Measurements from ENCODE around the gene IRAK1.

The IRAK1 gene

DNA sequence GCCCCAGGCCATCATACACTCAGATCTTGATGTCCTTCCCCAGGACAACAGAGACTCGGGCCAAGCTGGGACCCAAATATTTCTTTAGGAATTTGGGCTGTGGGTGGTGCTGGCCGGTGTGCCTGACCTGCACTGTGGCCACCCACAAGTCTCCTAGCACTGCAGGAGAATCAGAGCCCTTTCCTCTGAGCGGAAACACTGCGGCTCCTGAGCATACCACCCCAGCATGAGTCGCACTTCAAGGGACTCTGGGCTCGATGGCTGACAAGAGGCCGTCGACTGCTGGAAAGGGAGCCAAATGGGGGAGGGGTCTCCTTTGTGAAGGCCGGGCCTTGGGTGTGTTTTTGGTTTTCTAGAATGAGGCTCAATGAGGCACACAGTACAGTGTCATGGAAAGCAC is 13.0 kb upstream of the IRAK1 start:
- TF ChIP-seq BACH2 (CRISPR knock-in tag; IDR thresholded peaks at IDR 0.05; ENCODE audit: borderline replicate concordance) (no peak), ZNF565 (CRISPR knock-in tag; conservative IDR thresholded peaks at IDR 0.05; ENCODE audit: low read depth) (no peak), PPARA (CRISPR knock-in tag; IDR thresholded peaks at IDR 0.05; ENCODE audit: borderline replicate concordance) (no peak), SNAI2 (CRISPR knock-in tag; IDR thresholded peaks at IDR 0.05) (no peak), ZFP30 (CRISPR knock-in tag; IDR thresholded peaks at IDR 0.05) (no peak), GLIS3 (CRISPR knock-in tag; IDR thresholded peaks at IDR 0.05) (no peak), ZNF8 (CRISPR knock-in tag; IDR thresholded peaks at IDR 0.05) (no peak), ZC3H10 (CRISPR knock-in tag; IDR thresholded peaks at IDR 0.05) (no peak), PATZ1 (CRISPR knock-in tag; IDR thresholded peaks at IDR 0.05; ENCODE audit: borderline replicate concordance) (no peak)
- ATAC-seq, result no peak

DNA sequence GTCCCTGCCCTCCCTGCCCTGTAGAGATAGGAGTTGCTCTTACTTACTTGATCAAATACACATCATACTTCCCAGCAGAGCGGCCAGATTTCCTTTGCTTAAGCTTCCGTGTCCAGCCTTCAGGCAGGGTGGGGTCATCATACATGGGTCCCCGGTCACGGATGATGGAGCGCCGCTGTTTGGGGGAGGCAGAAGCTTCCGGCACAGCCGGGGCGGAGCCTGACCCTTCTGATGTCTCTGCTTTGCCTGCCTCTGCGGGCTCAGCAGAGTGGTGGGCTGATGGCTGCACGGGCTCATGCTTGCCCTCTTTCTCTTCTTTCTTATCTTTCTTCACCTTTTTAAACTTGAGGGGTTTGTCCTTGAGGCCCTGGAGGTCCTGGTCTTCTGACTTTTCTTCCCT is 12.5 kb upstream of the IRAK1 start:
- no peak for TF ChIP-seq TCF4 (CRISPR knock-in tag; IDR thresholded peaks at IDR 0.05; ENCODE audit: borderline replicate concordance)
- TF ChIP-seq ZC3H10 (CRISPR knock-in tag; IDR thresholded peaks at IDR 0.05), result no peak
- ATAC-seq, result no peak

- ATAC-seq, result no peak
- TF ChIP-seq, protein P1, sequence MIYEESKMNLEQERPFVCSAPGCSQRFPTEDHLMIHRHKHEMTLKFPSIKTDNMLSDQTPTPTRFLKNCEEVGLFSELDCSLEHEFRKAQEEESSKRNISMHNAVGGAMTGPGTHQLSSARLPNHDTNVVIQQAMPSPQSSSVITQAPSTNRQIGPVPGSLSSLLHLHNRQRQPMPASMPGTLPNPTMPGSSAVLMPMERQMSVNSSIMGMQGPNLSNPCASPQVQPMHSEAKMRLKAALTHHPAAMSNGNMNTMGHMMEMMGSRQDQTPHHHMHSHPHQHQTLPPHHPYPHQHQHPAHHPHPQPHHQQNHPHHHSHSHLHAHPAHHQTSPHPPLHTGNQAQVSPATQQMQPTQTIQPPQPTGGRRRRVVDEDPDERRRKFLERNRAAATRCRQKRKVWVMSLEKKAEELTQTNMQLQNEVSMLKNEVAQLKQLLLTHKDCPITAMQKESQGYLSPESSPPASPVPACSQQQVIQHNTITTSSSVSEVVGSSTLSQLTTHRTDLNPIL (CRISPR knock-in tag; IDR thresholded peaks at IDR 0.05; ENCODE audit: low read depth), result no peak
- TF ChIP-seq PATZ1 (CRISPR knock-in tag; IDR thresholded peaks at IDR 0.05; ENCODE audit: borderline replicate concordance) (no peak), OSR1 (CRISPR knock-in tag; IDR thresholded peaks at IDR 0.05) (no peak)
Observed at GRCh38 chrX:154030715-154031305, 11.1 kb upstream of the IRAK1 start.

GRCh38 chrX:154030266-154030665 is 10.6 kb upstream of the IRAK1 start:
- no peak for ATAC-seq
- TF ChIP-seq, protein P2, sequence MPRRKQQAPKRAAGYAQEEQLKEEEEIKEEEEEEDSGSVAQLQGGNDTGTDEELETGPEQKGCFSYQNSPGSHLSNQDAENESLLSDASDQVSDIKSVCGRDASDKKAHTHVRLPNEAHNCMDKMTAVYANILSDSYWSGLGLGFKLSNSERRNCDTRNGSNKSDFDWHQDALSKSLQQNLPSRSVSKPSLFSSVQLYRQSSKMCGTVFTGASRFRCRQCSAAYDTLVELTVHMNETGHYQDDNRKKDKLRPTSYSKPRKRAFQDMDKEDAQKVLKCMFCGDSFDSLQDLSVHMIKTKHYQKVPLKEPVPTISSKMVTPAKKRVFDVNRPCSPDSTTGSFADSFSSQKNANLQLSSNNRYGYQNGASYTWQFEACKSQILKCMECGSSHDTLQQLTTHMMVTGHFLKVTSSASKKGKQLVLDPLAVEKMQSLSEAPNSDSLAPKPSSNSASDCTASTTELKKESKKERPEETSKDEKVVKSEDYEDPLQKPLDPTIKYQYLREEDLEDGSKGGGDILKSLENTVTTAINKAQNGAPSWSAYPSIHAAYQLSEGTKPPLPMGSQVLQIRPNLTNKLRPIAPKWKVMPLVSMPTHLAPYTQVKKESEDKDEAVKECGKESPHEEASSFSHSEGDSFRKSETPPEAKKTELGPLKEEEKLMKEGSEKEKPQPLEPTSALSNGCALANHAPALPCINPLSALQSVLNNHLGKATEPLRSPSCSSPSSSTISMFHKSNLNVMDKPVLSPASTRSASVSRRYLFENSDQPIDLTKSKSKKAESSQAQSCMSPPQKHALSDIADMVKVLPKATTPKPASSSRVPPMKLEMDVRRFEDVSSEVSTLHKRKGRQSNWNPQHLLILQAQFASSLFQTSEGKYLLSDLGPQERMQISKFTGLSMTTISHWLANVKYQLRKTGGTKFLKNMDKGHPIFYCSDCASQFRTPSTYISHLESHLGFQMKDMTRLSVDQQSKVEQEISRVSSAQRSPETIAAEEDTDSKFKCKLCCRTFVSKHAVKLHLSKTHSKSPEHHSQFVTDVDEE (CRISPR knock-in tag; IDR thresholded peaks at IDR 0.05), result no peak
- TF ChIP-seq ARNTL (CRISPR knock-in tag; IDR thresholded peaks at IDR 0.05; ENCODE audit: borderline replicate concordance, low read depth) (no peak), OSR1 (CRISPR knock-in tag; IDR thresholded peaks at IDR 0.05) (no peak), ESRRG (CRISPR knock-in tag; IDR thresholded peaks at IDR 0.05) (no peak), PPARA (CRISPR knock-in tag; IDR thresholded peaks at IDR 0.05; ENCODE audit: borderline replicate concordance) (no peak), CSRNP3 (CRISPR knock-in tag; IDR thresholded peaks at IDR 0.05) (no peak), PATZ1 (CRISPR knock-in tag; IDR thresholded peaks at IDR 0.05; ENCODE audit: borderline replicate concordance) (no peak), ZNF565 (CRISPR knock-in tag; conservative IDR thresholded peaks at IDR 0.05; ENCODE audit: low read depth) (no peak), SNAI2 (CRISPR knock-in tag; IDR thresholded peaks at IDR 0.05) (no peak)
- TF ChIP-seq, protein P1 (CRISPR knock-in tag; IDR thresholded peaks at IDR 0.05; ENCODE audit: low read depth), result no peak

Measured in SK-N-SH treated with all-trans-retinoic acid at 6 μM for 48 hours (cell line).